Renal cortex interstitium (tissue), 11 donors: Measurements from ENCODE around the gene NECAP2. TPM values are rescaled to one million over a fixed set of nuclear protein-coding genes. Genes with fewer than 3 reads are reported as not detected.

Source experiments
- DNase-seq, 11 donors: peaks; one replicate each; pipeline ENCODE4 v3.0.0-alpha.2; 2013; ENCODE audit warnings: low read depth in 9 of 11, low spot score in 4 of 11; ENCODE audit errors: extremely low read depth in 1 of 11
- polyA plus RNA-seq, 3 donors: library from polyadenylated mRNA; unstranded; fragments of 120-200 nt; gene quantifications; one replicate each; pipeline ENCODE4 v1.2.1, GENCODE V29; 2013; ENCODE audit not compliant: insufficient read length in 3 of 3

The NECAP2 gene
- polyA plus RNA-seq, 3 donors = 63.4 to 65.7 (median 64.0) TPM

DNA sequence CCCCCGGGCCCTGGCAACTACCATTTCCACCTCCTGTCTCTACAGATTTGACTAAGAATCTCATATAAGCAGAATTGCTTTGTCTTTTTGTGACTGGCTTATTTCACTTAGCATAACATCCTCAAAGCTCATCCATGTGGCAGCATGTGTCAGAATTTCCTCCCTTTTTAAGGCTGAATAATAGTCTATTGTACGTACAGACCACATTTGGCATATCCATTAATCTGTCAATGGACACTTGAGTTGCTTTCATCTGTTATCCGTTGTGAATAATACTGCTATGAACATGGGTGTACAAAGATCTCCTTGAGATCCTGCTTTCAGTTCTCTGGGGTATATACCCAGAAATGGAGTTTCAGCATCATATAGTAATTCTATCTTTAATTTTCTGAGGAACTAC lies 27.3 kb upstream of the NECAP2 start:
- DNase-seq = no peak

- no peak for DNase-seq
Observed at GRCh38 chr1:16418823-16419425, 21.6 kb upstream of the NECAP2 start.

GRCh38 chr1:16420424-16421118 lies 20.0 kb upstream of the NECAP2 start:
- no peak for DNase-seq

GRCh38 chr1:16421201-16421600 lies 19.3 kb upstream of the NECAP2 start:
- no peak for DNase-seq

- no peak for DNase-seq
Observed at GRCh38 chr1:16422041-16422440, 18.5 kb upstream of the NECAP2 start.

DNA sequence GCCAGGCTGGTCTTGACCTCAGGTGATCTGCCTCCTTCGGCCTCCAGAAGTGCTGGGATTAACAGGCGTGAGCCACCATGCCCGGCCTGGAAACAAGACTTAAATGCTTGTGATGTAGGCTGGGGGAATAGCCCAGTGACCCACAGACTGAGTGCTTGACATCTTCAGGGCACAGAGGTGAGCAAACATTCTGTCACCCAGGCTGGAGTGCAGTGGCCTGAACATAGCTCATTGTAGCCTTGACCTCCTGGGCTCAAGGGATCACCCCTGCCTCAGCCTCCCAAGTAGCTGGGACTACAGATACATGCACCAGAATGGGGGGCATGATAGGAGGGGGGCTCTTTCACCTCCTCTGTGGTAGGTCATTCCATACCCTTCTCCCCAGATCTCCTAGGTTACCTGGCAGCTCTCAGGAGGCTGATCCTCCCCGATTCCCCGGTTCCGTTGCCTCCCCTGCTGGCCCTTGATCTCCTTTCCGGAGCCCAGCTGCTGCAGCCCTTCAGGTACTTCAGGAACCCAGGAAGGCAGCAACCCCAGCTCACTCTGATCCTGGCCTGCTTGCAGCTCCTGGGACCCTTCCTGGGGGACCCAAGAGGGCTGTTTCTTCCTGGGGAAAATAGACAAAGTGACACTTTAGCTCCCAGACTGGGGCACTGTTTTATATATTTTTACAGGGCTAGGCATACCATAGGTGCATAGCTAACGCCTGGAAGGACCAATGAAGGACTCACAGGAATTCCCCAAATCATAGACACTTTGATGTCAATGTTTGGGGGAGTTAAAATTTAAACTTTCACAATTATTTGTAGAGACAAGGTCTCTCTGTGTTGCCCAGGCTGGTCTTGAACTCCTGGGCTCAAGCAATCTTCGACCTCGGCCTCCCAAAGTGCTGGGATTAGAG lies 15.1 kb upstream of the NECAP2 start:
- DNase-seq = no peak

- DNase-seq = no peak
Observed at GRCh38 chr1:16430606-16431005, 9.9 kb upstream of the NECAP2 start.

GRCh38 chr1:16433030-16433429 lies 7.5 kb upstream of the NECAP2 start:
- no peak for DNase-seq

DNA sequence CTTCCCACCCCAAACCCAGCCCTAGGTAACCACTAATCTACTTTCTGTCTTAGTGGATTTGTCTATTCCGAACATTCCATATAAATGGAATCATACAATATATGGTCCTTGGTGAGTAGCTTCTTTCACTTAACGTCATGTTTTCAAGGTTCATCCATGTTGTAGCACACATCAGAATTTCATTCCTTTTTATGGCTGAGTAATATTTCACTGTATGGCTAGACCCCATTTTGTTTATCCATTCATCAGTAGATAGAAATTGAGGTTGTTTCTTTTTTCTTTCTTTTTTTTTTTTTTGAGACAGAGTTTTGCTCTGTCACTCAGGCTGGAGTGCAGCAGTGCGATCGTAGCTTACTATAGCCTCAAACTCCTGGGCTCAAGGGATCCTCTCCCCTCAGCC lies 6.5 kb upstream of the NECAP2 start:
- no peak for DNase-seq

- no peak for DNase-seq
Observed at GRCh38 chr1:16434501-16434900, 6.0 kb upstream of the NECAP2 start.

GRCh38 chr1:16436946-16437474 lies 3.5 kb upstream of the NECAP2 start, which contains the start of gene SPATA21:
SPATA21 (minus strand) TSS chr1:16437424; CDS start chr1:16431371, 6,053 bp downstream.
- no peak for DNase-seq

GRCh38 chr1:16438516-16438915 lies 2.0 kb upstream of the NECAP2 start:
- no peak for DNase-seq

GRCh38 chr1:16438924-16439323 lies 1.6 kb upstream of the NECAP2 start:
- DNase-seq = no peak

DNA sequence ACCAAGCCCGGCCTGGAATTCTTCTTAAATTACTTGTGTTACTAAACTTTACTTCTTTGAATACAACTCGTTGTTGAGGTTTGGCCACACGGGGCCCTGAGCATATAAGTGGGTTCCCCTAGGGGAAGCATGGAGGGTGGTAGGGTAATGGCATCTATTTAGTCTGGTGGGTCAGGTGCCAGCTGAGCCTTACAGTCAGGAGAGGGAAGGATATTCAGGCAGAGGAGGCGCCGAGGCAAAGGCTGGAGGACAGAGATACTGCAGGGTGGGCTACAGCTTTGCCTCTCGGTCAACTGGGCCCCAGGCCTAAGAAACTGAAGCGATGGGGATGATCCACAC lies 424 bp upstream of the NECAP2 start:
- no peak for DNase-seq

DNA sequence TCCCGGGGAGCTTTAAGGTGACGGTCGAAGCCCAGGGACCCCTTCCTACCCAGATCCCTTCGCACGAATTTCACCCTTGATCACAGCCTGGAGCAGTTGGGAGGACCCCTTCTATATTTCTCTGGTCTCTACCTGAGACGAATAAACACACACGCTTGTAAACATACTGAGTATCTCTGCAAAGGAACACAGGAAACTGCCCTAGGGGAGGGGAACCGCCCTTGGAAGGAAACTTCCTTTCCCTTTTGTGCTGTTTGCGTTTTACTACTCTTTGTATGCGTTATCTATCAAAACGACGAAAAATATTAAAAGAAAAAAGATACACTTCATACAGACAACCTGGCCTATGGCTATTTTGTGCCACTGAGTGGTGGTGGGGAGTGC lies 750 bp downstream of the NECAP2 start:
- DNase-seq = no peak

GRCh38 chr1:16442265-16442664 lies 1.7 kb downstream of the NECAP2 start:
- DNase-seq = no peak

GRCh38 chr1:16442941-16443340 lies 2.4 kb downstream of the NECAP2 start:
- no peak for DNase-seq

DNA sequence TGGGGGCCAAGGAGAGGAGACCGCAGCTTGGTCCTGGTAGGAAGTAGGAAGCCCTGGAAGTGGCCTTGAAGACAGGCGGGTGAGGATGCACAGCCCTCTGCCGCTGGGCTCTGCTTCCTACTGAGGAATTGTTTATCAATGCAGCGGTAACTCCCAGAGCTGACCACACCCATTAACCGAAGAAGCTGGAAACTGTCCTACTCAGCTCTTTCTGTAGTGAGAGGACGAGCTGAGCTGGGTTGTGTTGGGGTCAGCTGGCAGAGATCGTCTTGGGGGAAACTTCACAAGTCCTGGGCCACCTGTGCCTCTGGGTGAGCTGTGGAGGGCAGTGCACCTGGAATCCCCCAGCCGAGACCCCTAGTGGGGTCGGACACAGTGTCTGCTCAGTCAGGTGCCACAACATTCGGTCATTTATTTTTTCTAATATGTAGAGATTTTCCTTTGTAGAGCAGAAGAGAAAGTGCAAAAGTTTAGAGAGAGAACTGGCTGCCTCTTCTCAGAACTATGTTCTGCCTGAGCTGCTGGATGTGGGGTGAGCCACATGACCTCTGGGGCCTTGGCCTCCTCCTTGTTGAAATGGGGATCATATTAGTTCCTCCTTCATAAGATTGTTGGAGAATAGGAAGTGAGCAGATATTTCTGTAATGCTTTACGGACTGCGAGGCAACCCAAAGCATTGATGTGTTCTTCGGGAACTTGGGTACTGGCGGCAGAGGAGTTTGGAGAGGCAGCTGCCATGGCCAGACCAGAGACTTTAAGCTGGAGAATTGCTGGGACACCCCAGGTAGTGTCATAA lies 3.6 kb downstream of the NECAP2 start:
- no peak for DNase-seq

DNA sequence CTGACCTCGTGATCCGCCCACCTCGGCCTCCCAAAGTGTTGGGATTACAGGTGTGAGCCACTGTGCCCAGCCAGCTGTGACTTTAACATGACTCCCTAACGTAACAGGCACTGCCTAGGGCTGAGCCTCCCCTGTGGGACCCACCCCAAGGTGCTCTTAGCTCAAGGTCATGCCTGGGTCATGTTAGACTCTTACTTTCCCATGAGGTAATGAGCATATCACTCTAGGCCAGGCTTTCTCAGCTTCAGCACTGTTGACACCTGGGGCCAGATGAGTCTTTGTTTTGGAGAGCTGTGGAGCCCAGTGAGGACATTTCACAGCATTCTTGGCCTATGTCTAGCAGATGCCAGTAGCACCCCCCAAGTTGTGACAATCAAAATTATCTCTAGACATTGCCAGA lies 4.5 kb downstream of the NECAP2 start:
- DNase-seq = no peak
